Type B pancreatic cell (in vitro differentiated cells): Measurements from ENCODE around the gene CRTAC1. TPM values are rescaled to one million over a fixed set of nuclear protein-coding genes. Genes with fewer than 3 reads are reported as not detected.

Experiments used
- DNase-seq: peaks from one replicate; pipeline ENCODE4 v3.0.0; 2021; ENCODE audit warnings: mixed read lengths; ENCODE audit not compliant: unreplicated experiment; ENCODE audit errors: extremely low spot score
- H3K27ac Mint-ChIP-seq: 2 replicates; pipeline ENCODE4 v1.8.0; 2021; ENCODE audit warnings: mild to moderate bottlenecking, mixed read lengths
- H3K27me3 Mint-ChIP-seq: 2 replicates; pipeline ENCODE4 v1.8.0; 2021; ENCODE audit warnings: mixed read lengths
- H3K36me3 Mint-ChIP-seq: 2 replicates; pipeline ENCODE4 v1.8.0; 2021; ENCODE audit warnings: mixed read lengths
- H3K4me1 Mint-ChIP-seq: one replicate; pipeline ENCODE4 v1.8.0; 2021; ENCODE audit warnings: mixed read lengths; ENCODE audit not compliant: unreplicated experiment
- H3K4me3 Mint-ChIP-seq: 2 replicates; pipeline ENCODE4 v1.8.0; 2021; ENCODE audit warnings: mild to moderate bottlenecking, mixed read lengths
- H3K9me3 Mint-ChIP-seq: 2 replicates; pipeline ENCODE4 v1.8.0; 2021; ENCODE audit warnings: mixed read lengths
- CTCF ChIP-seq: fragments of 200-600 bp; sonication (generic); conservative IDR thresholded peaks from 2 replicates; pipeline ENCODE4 v1.5.0; 2021; ENCODE audit warnings: antibody characterized with exemption, mild to moderate bottlenecking
- total RNA-seq: library from RNA; stranded (reverse); gene quantifications from 2 replicates; pipeline ENCODE4 v1.2.1, GENCODE V29; 2021; ENCODE audit warnings: low replicate concordance

CRTAC1 gene
- total RNA-seq, 1 donor from 2014 or later = 5.3 TPM

- H3K4me1 Mint-ChIP-seq = peaks cover 4% of the 10 kb centered on the region
- no peak for DNase-seq
- H3K9me3 Mint-ChIP-seq = no peaks in the 10 kb centered on the region
- no peaks in the 10 kb centered on the region for H3K36me3 Mint-ChIP-seq
- TF ChIP-seq CTCF = no peak
- no peak overlapping the region for H3K4me3 Mint-ChIP-seq
- peaks cover 44% of the 10 kb centered on the region for H3K27me3 Mint-ChIP-seq
- no peak overlapping the region for H3K27ac Mint-ChIP-seq
Measured at GRCh38 chr10:97915346-97916131, 114.9 kb downstream of the CRTAC1 start.

GRCh38 chr10:97914837-97915211, 115.6 kb downstream of the CRTAC1 start:
- Mint-ChIP-seq H3K27ac (no peak overlapping the region), H3K27me3 (peaks cover 49% of the 10 kb centered on the region), H3K4me1 (peaks cover 4% of the 10 kb centered on the region), H3K9me3 (no peaks in the 10 kb centered on the region), H3K4me3 (no peak overlapping the region), H3K36me3 (no peaks in the 10 kb centered on the region)
- peak; percentile 84 for DNase-seq
- TF ChIP-seq CTCF = peak; percentile 95

- no peaks in the 10 kb centered on the region for H3K9me3 Mint-ChIP-seq
- TF ChIP-seq CTCF = no peak
- H3K4me3 Mint-ChIP-seq = no peak overlapping the region
- no peak overlapping the region for H3K27ac Mint-ChIP-seq
- no peaks in the 10 kb centered on the region for H3K36me3 Mint-ChIP-seq
- H3K27me3 Mint-ChIP-seq = peaks cover 54% of the 10 kb centered on the region
- DNase-seq = no peak
- peaks cover 4% of the 10 kb centered on the region for H3K4me1 Mint-ChIP-seq
Measured at GRCh38 chr10:97914171-97914836, 116.1 kb downstream of the CRTAC1 start.

GRCh38 chr10:97913614-97914013, 116.8 kb downstream of the CRTAC1 start:
- Mint-ChIP-seq H3K4me1 (peaks cover 4% of the 10 kb centered on the region), H3K27me3 (peaks cover 59% of the 10 kb centered on the region), H3K4me3 (no peak overlapping the region), H3K36me3 (no peaks in the 10 kb centered on the region), H3K27ac (no peak overlapping the region), H3K9me3 (no peaks in the 10 kb centered on the region)
- TF ChIP-seq CTCF = no peak
- no peak for DNase-seq

GRCh38 chr10:97913193-97913592, 117.2 kb downstream of the CRTAC1 start:
- DNase-seq = no peak
- no peak overlapping the region for H3K27ac Mint-ChIP-seq
- H3K4me3 Mint-ChIP-seq = no peak overlapping the region
- no peaks in the 10 kb centered on the region for H3K9me3 Mint-ChIP-seq
- no peaks in the 10 kb centered on the region for H3K36me3 Mint-ChIP-seq
- TF ChIP-seq CTCF = no peak
- peaks cover 60% of the 10 kb centered on the region for H3K27me3 Mint-ChIP-seq
- H3K4me1 Mint-ChIP-seq = peaks cover 4% of the 10 kb centered on the region
